KOPT-K1 (cell line): ENCODE measurements around the gene SCART1.
"Not testable (repeated sequence)": the region's sequence is repeated elsewhere in the genome, so short reads cannot be mapped to it uniquely, and the experiment has no call there.

Experiments
- H3K27ac ChIP-seq: fragments of 200-600 bp; sonication (generic); 2 replicates; pipeline ENCODE4 v1.5.1; 2016; ENCODE audit warnings: antibody characterized with exemption, mild to moderate bottlenecking, low read depth, low read length; ENCODE audit not compliant: poor library complexity, severe bottlenecking
- H3K36me3 ChIP-seq: fragments of 200-600 bp; sonication (generic); 2 replicates; pipeline ENCODE4 v1.5.1; 2017; ENCODE audit warnings: antibody characterized with exemption, mild to moderate bottlenecking, low read length, moderate library complexity; ENCODE audit not compliant: insufficient read depth
- H3K9me3 ChIP-seq: fragments of 200-600 bp; sonication (generic); 2 replicates; pipeline ENCODE4 v1.5.1; 2017; ENCODE audit warnings: antibody characterized with exemption, low read length, mild to moderate bottlenecking; ENCODE audit not compliant: insufficient read depth, poor library complexity, severe bottlenecking

Gene SCART1

DNA sequence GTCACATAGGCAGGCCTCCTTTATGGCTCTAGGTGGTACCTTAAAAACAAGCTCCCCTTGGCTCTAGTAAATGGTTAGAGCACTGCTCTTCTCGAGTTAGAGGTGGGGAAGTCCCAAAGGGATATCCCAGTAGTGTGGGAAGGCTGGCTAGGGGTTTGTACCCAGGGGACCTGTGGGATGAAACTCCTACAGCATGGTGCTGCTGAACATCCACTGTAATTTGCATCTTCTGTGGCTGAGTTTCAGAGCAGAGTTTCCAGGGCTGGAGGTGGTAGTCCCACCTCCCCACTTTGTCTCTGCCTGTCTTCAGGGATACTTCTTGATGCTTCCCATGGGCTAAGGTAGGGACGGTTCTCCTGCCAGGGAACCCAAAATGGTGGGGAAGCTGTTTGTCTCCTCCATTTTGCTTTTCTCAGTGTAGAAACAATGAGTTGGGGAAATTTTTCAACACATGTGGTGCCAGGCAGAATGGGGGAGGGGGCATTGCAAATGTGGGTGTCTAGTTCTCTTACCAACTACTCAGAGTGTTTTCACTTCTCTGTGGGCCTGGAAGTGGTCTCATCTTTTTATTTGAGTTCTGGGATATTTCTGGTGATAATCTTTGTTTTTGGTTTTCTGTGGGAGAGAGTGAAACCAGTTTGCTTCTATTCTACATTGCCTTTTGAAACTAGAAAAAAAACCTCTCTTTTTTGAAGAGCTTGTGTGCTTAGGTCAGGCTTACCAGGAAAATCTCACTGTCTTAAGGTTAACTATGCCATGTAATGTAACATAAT, 36.3 kb downstream of the SCART1 start:
- peaks cover 70% of the 10 kb centered on the region for H3K9me3 ChIP-seq
- H3K27ac ChIP-seq = no peak overlapping the region

DNA sequence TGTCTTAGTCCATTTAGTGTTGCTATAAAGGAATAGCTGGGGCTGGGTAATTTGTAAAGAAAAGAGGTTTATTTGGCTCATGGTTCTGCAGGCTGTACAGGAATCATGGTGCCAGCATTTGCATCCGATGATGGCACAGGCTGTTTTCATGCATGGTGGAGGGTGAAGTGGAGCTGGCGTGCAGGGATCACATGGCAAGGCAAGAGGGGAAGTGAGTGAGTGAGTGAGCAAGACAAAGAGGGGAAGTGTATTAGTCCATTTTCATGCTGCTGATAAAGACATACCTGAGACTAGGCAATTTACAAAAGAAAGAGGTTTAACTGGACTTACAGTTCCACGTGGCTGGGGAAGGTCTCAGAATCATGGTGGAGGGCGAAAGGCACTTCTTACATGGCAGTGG, 39.8 kb downstream of the SCART1 start:
- H3K27ac ChIP-seq = not testable (repeated sequence)
- Histone ChIP-seq H3K36me3 (peaks cover 19% of the 10 kb centered on the region; the same call in 1 of the 2 replicates), H3K9me3 (peaks cover 53% of the 10 kb centered on the region)

More for the DNA sequence above, 36.3 kb downstream of the SCART1 start:
- H3K36me3 ChIP-seq = peaks cover 26% of the 10 kb centered on the region; the same call in 1 of the 2 replicates

DNA sequence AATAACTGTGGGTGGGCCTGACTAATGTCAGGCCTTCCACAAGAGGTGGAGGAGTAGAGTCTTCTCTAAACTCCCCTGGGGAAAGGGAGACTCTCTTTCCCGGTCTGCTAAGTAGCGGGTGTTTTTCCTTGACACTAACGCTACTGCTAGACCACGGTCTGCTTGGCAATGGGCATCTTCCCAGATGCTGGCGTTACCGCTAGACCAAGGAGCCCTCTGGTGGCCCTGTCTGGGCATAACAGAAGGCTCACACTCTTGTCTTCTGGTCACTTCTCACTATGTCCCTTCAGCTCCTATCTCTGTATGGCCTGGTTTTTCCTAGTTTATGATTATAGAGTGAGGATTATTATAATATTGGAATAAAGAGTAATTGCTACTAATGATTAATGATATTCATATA, 43.6 kb downstream of the SCART1 start:
- H3K9me3 ChIP-seq = peaks cover 36% of the 10 kb centered on the region
- H3K36me3 ChIP-seq = peaks cover 13% of the 10 kb centered on the region; the same call in 1 of the 2 replicates
- H3K27ac ChIP-seq = not testable (repeated sequence)

DNA sequence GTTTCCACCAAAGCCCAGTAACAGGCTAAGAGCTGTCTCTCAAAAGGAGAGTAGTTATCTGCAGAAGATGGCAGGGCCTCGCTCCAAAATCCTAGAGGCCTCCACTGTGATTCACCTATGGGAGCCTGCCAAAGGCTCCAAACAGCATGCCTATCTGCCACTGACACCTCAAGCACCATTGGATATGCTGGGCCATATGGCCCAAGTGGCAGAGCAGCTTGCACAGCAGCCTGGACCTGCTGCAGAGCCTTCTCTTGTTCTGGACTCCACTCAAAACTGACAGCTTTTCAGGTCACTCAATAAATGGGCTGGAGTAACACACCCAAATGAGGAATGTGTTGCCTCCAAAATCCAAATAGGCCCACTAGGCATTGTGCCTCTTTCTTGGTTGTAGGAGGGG, 45.4 kb downstream of the SCART1 start:
- Histone ChIP-seq H3K9me3 (peaks cover 34% of the 10 kb centered on the region), H3K36me3 (peaks cover 13% of the 10 kb centered on the region; the same call in 1 of the 2 replicates)
- H3K27ac ChIP-seq = not testable (repeated sequence)

DNA sequence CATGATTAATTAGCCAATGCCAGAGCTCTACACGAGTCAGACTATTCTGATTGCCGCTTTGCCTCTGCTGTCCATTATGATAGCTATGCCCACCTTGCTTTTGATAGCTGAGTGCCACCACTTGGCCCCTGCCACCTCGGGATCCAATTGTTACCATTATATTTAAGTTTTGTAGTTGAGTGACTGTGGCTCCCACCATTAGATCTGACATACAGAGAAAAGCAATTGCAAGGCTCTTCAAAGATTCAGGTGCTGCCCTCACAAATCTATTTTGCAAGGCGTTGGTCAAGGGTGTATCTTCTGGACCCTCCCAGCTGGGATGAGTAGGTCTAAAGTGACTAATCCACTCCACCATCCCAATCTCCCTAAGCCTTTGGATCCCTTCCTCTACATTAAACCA, 47.2 kb downstream of the SCART1 start:
- H3K36me3 ChIP-seq = peaks cover 13% of the 10 kb centered on the region; the same call in 1 of the 2 replicates
- H3K9me3 ChIP-seq = peaks cover 33% of the 10 kb centered on the region
- H3K27ac ChIP-seq = not testable (repeated sequence)

DNA sequence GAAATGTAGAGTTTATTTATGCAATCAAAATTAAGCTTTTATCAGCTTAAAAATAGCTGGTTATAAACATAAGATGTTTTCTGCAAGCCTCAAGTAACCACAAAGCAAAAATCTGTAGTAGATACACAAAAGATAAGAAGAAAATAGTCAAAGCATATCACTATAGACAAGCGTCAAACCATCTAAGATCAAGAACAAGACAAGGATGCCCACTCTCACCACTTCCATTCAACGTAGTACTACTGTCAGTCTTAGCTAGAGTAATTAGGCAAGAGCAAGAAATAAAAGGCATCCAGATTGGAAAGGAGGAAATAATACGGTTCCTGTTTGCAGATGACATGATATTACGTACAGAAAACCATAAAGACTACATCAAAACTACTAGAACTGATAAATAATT, 56.0 kb downstream of the SCART1 start:
- Histone ChIP-seq H3K27ac (no peak overlapping the region), H3K36me3 (no peaks in the 10 kb centered on the region; the same call in 1 of the 2 replicates), H3K9me3 (peaks cover 17% of the 10 kb centered on the region)

DNA sequence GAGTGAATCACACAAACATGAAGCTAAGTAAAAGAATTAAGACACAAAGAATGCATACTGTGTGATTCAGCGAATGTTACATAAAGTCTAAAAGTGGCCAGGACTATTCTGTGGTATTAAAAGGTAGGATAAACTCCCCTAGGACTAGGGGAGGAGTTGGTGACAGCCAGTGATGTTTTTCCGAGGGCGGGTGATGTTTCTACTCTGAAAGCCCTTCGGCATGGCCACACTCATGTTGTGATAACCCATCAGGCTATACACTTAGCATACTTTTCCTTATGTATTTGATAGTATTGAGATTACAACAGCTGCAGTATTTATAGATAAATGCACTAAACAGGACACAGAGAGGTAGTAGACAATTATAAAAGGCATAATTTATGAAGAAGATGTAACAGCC, 57.7 kb downstream of the SCART1 start:
- peaks cover 17% of the 10 kb centered on the region for H3K9me3 ChIP-seq
- no peaks in the 10 kb centered on the region; the same call in 1 of the 2 replicates for H3K36me3 ChIP-seq
- H3K27ac ChIP-seq = no peak overlapping the region

DNA sequence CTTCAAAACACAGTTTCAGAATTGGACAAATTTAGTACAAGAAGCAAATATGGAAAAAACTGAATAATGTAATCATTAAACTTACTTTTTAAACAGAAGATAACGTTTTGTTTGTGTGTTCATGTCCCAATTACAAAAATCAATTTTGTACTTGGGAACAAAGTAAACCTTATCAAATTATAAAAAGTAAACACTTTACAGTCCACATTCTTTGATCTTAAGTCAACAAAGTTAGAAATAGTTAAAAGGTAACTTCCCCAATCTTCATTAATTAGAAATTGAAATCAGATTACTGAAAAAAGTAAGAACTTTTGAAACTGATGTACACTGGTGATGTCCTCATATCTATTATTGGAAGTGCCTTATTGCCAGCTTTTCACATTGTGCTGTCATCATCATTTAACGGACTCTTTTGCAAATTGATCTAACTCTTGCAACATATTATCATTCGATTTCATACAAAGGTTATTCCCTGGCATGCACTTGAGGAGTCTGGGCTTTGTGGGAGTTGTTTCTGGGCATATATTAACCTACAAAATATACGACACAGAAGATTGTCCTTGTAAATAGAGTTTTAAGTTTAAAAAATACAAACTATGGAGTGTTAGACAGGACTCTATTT, 58.3 kb downstream of the SCART1 start:
- Histone ChIP-seq H3K9me3 (peaks cover 21% of the 10 kb centered on the region), H3K36me3 (no peaks in the 10 kb centered on the region; the same call in 1 of the 2 replicates), H3K27ac (no peak overlapping the region)

DNA sequence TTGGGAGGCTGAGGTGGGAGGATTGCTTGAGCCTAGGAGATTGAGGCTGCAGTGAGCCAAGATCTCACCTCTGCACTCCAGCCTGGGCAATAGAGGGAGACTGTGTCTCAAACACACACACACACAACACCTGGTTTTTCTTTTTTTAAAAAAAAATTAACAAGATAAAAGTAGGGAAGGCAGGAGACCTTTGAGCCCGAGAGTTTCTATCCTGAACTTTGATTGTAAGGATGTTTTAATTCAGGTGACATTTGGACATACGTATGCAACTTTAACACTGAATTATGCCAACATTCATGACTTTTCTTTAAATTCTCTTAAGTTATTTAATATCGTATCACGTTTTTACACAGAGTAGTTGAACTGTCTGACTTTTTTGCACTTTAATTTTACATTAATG, 61.7 kb downstream of the SCART1 start:
- Histone ChIP-seq H3K9me3 (peaks cover 12% of the 10 kb centered on the region), H3K36me3 (no peaks in the 10 kb centered on the region), H3K27ac (no peak overlapping the region)

DNA sequence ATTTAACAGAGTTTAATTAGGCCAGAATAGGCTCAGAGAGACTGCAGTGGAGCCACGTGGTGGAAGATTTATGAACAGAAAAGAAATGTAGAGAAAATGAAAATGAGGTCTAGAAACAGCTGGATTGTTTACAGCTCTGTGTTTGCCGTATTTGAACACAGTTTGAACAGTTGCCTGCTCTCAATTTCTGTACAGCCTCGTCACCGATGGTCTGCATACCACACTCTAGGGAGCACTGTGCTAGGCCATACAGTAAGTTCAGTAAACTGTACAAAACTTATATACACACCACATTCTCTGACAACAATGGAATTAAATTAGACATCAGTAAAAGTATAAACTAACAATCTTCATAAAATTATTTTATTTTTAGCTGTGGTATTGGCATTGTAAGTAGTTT, 62.3 kb downstream of the SCART1 start:
- no peaks in the 10 kb centered on the region for H3K36me3 ChIP-seq
- H3K9me3 ChIP-seq = peaks cover 12% of the 10 kb centered on the region
- H3K27ac ChIP-seq = no peak overlapping the region

DNA sequence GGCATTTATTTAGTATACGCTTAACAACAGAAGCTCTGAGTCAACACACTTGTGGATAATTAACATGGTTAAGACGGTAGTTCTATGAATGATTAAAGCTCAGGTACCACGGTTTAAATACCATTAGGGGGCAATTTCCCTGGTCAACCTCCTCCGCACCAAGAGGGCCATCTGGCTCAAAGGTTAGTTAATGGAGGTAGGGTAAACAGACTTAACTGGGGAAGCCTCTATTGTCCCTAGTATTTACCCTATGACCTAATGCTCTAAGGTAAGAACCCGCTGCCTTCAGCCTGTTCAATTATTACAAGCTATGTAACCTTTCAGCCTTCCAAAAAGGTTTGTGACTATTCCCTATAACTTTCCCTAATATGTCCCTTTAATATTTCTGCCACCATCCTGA, 64.8 kb downstream of the SCART1 start:
- H3K9me3 ChIP-seq = peaks cover 22% of the 10 kb centered on the region
- not testable (repeated sequence) for H3K27ac ChIP-seq, H3K36me3 ChIP-seq
